Erythroblast (primary cell): ENCODE results near the gene PYGB.
"Not testable (repeated sequence)": the region's sequence is repeated elsewhere in the genome, so short reads cannot be mapped to it uniquely, and the experiment has no call there.

ENCODE experiments used
- DNase-seq, 2 experiments: peaks; one replicate each; lab custom pipeline; 2025; lab: John Stamatoyannopoulos, UW
- GATA1 ChIP-seq: IDR thresholded peaks from 2 replicates; pipeline ENCODE4 v1.6.1; 2011; ENCODE audit warnings: low read depth, mild to moderate bottlenecking, control low read depth, low read length, moderate library complexity
- POLR2A ChIP-seq: IDR thresholded peaks from 2 replicates; pipeline ENCODE4 v1.6.1; 2011; ENCODE audit warnings: mild to moderate bottlenecking, low read length

PYGB gene

DNA sequence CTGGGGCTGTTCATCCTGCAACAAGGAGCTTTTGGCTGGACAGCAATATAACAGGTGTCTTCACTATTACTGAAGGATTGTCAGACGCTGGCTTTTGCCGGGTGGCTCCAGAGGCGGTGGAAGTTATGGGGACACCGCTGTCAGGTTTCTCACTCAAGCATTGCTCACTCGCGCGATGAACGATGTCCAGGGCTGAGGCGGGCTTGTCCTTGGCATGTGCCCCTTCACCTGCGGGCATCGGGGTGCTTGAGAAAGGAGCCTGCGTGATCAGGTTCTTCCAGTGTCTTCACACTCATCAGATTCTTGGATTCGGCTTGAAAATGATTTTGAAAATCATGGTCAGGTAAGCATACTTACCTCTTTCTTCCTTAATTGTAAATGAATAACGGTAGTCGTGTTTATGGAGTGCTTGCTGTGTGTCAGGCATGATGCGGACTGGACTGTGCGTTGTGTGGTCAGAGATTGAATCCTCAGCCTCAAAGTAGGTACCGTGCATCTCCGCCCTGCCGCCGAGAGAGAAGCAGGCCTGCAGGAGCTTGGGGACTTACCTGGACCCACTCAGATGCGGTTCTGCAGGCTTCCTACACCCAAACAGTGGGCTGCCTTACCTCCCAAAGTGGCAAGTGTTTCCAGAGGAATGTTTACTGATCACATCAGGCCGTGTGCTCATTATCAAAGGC, 18.3 kb upstream of the PYGB start:
- no peak for TF ChIP-seq GATA1
- TF ChIP-seq POLR2A, result no peak

DNA sequence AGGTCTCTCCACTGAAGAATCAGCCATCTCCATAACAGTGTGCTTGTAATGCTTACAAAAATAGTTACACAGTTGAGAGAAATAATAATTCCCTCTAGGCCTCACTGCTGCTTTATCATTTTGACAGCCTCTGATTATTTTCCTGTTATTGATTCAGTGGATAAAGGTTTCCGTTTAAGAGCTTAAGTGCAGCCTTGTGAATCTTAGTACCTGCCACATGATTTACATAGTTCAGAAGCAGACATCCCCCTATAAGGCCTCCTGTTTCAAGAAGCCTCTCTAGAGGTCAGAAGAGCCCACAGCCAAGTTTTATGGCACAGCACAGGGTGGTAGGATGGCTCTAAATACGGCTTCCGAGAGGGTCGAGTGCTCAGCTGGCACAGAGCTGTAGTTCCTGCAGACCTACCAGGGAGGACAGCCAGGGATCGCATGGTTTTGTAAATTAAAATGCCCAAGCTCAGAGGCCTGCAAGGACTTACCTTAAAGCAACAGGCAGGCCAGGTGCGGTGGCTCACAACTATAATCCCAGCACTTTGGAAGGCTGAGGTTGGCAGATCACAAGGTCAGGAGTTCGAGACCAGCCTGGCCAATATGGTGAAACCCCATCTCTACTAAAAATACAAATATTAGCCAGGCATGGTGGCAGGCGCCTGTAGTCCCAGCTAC, 17.6 kb upstream of the PYGB start:
- no peak for TF ChIP-seq GATA1
- no peak for TF ChIP-seq POLR2A
- no peak for DNase-seq

More for the DNA sequence above, 18.3 kb upstream of the PYGB start:
- DNase-seq, result no peak

DNA sequence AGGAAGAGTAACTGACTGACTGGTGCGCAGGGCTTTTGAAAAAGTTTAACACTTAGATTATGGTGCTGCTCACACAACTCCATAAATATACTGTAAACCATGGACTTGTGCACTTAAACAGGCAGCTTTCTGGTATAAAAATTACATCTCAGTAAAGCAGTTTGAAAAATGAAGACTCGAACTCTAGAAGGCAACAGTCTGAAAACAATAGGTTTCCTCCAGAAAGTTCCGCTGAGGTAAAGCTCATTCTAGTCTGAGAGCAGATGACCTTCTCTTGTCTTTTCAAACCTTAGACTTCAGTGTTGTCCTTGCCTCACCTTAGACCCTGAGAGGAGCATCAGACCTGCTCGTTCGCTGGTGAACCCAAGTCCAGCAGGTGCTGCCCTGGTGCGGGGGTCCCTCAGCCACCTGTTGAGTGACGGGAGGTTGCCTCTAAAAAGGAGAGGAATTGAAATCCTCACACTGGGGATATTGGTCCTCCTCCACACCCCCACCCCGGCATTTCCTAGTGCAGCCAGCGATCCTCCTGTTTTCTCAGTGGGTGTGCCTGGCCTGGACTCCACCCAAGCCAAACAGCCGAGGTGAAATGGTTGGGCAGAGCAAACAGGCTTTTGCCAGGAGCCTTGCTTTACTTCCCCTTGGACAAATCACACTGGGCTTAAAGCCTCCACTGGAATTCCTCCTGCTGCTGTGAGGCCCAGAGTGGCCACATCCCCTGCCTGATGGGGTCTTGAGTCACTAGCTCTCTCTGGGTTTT, 14.7 kb upstream of the PYGB start:
- no peak for TF ChIP-seq GATA1
- no peak for TF ChIP-seq POLR2A
- no peak for DNase-seq

DNA sequence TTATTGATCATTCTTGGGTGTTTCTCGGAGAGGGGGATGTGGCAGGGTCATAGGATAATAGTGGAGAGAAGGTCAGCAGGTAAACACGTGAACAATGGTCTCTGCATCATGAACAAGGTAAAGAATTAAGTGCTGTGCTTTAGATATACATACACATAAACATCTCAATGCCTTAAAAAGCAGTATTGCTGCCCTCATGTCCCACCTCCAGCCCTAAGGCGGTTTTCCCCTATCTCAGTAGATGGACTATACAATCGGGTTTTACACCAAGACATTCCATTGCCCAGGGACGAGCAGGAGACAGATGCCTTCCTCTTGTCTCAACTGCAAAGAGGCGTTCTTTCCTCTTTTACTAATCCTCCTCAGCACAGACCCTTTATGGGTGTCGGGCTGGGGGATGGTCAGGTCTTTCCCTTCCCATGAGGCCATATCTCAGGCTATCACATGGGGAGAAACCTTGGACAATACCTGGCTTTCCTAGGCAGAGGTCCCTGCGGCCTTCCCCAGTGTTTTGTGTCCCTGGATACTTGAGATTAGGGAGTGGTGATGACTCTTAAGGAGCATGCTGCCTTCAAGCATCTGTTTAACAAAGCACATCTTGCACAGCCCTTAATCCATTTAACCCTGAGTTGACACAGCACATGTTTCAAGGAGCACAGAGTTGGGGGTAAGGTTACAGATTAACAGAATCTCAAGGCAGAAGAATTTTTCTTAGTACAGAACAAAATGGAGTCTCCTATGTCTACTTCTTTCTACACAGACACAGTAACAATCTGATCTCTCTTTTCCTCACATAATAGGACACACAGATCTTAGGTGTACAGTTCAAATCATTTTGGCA, 13.7 kb upstream of the PYGB start:
- not testable (repeated sequence) for DNase-seq

GRCh38 chr20:25236450-25237304, 11.2 kb upstream of the PYGB start:
- TF ChIP-seq GATA1 (no peak), POLR2A (no peak)
- no peak for DNase-seq

DNA sequence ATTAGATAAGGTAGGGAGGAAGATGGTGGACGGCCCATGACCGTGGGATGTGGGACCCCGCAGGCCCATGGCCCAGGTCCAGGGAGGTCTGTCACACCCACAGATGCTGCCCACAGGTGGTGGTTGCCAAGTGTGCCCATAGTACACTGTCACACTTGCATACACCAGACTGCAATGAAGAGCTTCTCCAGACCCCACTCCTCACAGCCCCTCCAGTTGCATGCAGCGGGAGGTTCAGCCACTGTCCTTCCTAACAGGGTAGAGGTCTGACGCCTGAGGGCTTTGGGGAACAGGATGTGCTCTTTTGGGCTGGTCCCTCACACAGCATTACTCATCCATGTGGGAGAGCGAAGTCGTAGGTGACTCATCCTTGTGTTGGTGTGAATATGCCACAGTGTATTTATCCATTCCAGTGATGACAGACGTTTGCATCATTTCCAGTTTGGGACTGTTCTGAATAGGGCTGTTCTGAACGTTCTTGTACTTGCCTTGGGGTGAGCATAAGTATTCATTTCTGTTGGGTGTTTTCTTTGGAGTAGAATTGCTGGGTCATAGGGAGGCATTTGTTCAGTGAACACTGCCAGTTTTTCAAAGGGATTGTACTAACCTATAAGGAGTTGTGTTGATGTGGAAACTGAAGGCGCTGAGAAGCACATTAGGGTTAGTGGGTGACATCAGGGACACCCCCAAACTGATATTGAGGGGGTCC, 10.1 kb upstream of the PYGB start:
- TF ChIP-seq POLR2A (peak; percentile 53), GATA1 (no peak)
- DNase-seq, result peak; percentile 54 to 89

GRCh38 chr20:25238319-25239037, 9.4 kb upstream of the PYGB start:
- no peak for DNase-seq
- TF ChIP-seq POLR2A (no peak), GATA1 (no peak)

DNA sequence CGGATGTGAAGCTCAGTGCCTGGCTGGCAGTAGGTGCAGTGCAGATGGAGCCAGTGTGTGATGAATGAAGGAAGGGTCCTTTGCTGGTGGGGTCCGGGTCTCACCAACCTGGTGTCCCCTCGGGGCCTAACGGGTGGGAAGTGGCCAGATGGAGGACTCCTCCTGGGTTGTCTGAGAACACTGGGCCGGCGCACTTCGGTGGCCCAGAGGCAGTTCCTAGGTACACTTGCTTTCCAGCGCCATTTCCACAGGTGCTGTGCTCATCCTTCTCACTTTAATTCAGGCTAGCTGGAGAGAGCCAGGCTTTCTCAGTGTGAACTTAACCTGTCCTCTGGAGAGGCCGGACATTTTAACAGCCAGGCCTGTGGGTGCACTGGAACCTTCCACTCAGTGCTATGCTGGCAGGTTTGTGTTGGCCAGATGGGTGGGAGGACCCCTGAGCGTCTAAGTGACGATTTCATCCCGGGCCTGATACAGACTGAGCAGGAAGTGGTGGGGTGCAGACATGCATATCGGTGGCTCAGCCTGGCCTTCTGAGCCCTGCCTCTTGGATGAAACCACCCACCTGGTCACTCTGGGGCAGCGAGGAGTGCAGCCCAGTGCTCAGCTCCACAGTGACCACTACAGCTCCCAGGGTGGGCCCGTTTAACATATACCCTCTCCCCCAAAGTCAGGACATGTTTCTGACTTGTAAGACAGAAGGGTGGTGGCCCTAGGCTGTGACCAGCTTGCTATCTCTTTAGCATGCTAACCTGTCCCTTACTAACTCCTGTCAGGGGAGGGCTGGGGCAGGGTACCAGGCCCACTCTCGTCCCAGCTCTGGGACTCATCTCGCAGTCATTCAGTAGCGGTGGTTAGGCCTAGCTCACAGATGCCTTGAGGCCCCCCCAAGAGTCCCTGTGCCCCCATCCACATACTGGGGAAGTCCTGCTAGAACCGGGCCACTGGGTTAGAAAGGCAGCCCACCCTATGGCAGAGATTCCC, 8.2 kb upstream of the PYGB start:
- peak in 1 of 2 experiments; percentile 21 for DNase-seq
- TF ChIP-seq POLR2A, result no peak
- no peak for TF ChIP-seq GATA1

GRCh38 chr20:25240851-25241658, 6.8 kb upstream of the PYGB start:
- DNase-seq, result not testable (repeated sequence)

GRCh38 chr20:25241659-25241955, 6.3 kb upstream of the PYGB start:
- DNase-seq, result not testable (repeated sequence)
